ENCODE measurements around the gene OPA3. TPM values are rescaled to one million over a fixed set of nuclear protein-coding genes. Genes with fewer than 3 reads are reported as not detected.

The OPA3 gene
- total and polyA plus RNA-seq, 2 experiments from 2014 or later, result 11.5 to 14.5 TPM

DNA sequence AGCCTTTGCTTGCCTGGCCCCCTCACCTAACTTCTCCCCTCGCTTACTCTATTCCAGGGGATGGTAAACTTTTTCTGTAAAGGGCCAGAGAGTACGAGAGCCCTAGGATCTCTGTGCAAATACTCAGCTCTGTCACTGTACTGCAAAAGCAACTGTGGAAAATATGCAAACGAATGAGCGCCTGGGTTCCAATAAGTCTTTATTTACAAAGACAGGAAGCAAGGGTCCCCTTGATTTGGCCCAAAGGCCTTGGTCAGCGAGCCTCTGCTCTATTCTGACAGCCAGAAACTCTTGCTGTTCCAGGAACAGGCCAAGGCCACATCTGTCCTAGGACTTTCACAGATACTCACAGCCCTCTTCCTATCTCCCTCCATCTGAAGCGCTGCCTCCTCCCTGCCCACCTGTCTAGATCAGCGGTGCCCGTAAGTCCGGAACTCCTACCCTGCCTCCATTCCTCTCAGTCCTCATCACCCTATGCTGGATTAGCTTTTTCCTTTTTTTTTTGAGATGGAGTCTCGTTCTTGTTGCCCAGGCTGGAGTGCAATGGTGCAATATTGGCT is 37.3 kb downstream of the OPA3 start (continued):
- TF ChIP-seq REST (IDR thresholded peaks at IDR 0.05; ENCODE audit: unreplicated experiment), result no peak

GRCh38 chr19:45542234-45542668 is 42.4 kb downstream of the OPA3 start:
- H3K79me2 ChIP-seq (replicated peaks; ENCODE audit: insufficient read depth), result no peaks in the 10 kb centered on the region
- H4K20me1 ChIP-seq (replicated peaks; ENCODE audit: insufficient read depth), result no peaks in the 10 kb centered on the region
- no peak for ATAC-seq
- no peak overlapping the region for H3K27ac ChIP-seq (ENCODE audit: low read depth)
- H3K4me3 Mint-ChIP-seq, result no peak overlapping the region
- no peaks in the 10 kb centered on the region for H3K36me3 ChIP-seq (ENCODE audit: insufficient read depth)
- H2AFZ ChIP-seq, result no peak overlapping the region
- no peak overlapping the region for H3K4me3 ChIP-seq
- H3K4me1 ChIP-seq (ENCODE audit: insufficient read depth), result no peaks in the 10 kb centered on the region
- no peak for DNase-seq (ENCODE audit: low spot score)
- no peak overlapping the region for H3K4me2 ChIP-seq
- no peaks in the 10 kb centered on the region for H3F3A ChIP-seq (replicated peaks; ENCODE audit: low read depth)
- H3K27me3 ChIP-seq (ENCODE audit: insufficient read depth), result no peaks in the 10 kb centered on the region
- H3K4me1 Mint-ChIP-seq, result no peaks in the 10 kb centered on the region
- peaks cover 9% of the 10 kb centered on the region for H3K27me3 Mint-ChIP-seq (ENCODE audit: insufficient read depth, low read depth, poor library complexity)
- H3K9me2 ChIP-seq (ENCODE audit: insufficient read depth), result no peaks in the 10 kb centered on the region
- H3K27ac Mint-ChIP-seq, result no peak overlapping the region
- H3K36me3 Mint-ChIP-seq (ENCODE audit: low read depth), result no peaks in the 10 kb centered on the region
- H3K9me3 Mint-ChIP-seq, result peaks cover 3% of the 10 kb centered on the region; the same call in 2 of the 3 replicates
- TF ChIP-seq REST (IDR thresholded peaks at IDR 0.05; ENCODE audit: unreplicated experiment) (no peak), EZH2phosphoT487 (IDR thresholded peaks at IDR 0.05; ENCODE audit: unreplicated experiment) (no peak), STAT1 (IDR thresholded peaks at IDR 0.05; ENCODE audit: unreplicated experiment) (no peak), CREB1 (CRISPR knock-in tag; IDR thresholded peaks at IDR 0.05; ENCODE audit: low read depth) (no peak), JUNB (IDR thresholded peaks at IDR 0.05; ENCODE audit: unreplicated experiment) (no peak), EZH2 (IDR thresholded peaks at IDR 0.05; ENCODE audit: low read depth, unreplicated experiment) (no peak), NANOG (IDR thresholded peaks at IDR 0.05; ENCODE audit: borderline replicate concordance) (no peak), ZNF114 (CRISPR knock-in tag; IDR thresholded peaks at IDR 0.05) (no peak), ZNF331 (CRISPR knock-in tag; IDR thresholded peaks at IDR 0.05; ENCODE audit: low read depth) (no peak), POLR2AphosphoS5 (IDR thresholded peaks at IDR 0.05; ENCODE audit: low read depth) (no peak), CTCF (conservative IDR thresholded peaks at IDR 0.05; ENCODE audit: low read depth in 2 of 2) (no peak), ETS1 (IDR thresholded peaks at IDR 0.05) (no peak)

Measured in GM23338 (cell line).